Measurements from ENCODE around the gene ZNF789. TPM values are rescaled to one million over a fixed set of nuclear protein-coding genes. Genes with fewer than 3 reads are reported as not detected.

Gene ZNF789
- total and polyA plus RNA-seq, 4 donors = 4.1 to 19.7 (median 11.6) TPM

DNA sequence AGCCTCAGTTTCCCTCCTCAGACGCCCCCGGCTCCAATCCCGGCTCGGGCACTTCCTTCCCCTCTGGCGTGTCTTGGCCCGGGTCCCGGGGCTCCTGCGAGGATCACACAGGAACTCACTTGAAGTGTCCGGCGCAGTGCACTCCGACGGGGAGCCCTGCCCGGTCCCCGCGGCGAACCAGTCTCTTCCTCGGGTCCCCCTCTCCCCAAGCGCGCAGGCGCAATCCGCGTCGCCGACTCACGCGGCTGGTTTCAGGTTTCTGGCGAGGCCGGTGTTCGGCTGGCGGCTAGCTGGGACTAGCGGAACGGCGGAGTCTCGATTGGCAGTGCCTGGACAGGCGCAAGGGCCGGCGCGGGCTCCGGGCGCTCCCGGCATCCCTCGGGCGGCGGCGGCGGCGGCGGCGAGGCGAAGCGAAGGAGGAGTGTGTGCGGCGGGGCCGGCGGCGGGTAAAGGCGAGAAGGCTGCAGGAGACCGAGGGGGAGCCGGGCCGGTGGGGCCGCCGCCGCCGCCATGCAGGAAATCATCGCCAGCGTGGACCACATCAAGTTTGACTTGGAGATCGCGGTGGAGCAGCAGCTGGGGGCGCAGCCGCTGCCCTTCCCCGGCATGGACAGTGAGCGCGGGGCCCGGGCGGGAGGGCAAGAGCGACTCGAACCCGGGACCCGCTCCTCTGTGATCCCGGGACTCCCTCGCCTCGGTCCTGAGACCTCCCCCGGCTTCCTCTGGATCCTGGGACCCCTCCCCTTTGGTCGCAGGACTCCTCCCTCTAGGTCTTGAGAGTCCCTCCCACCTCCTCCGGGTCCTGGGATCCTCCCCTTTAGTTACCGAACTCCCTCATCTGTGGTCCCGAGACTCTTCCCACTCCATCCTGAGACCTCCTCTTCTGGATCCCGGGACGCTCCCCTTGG lies 33.9 kb upstream of the ZNF789 start, which contains the start of the genes CPSF4 and PTCD1:
CPSF4 (plus strand) TSS at position 371 of the 908 bp plus-strand sequence; CDS start at position 511, 140 bp downstream.
PTCD1 (minus strand) TSS at position 226 of the 908 bp plus-strand sequence. CDS start 3,556 bp downstream, outside the sequence.
- H3K36me3 ChIP-seq (ENCODE audit: control insufficient read depth in 4 of 4, insufficient read depth in 4 of 4, low read length in 4 of 4) = peaks cover 0 to 14% (median 5%) of the 10 kb centered on the region in 4 donors
- H3K4me1 ChIP-seq (ENCODE audit: control insufficient read depth in 5 of 5, insufficient read depth in 5 of 5, low read length in 5 of 5) = peaks cover 4 to 12% (median 9%) of the 10 kb centered on the region in 5 donors
- WGBS, 2 donors = 0 to 1% methylated on average over 80 to 89 of the region's 89 CpGs
- H3K27ac ChIP-seq (ENCODE audit: low read depth in 1 of 2, low read length in 1 of 2) = peak within 1 kb of the TSS; percentile 85 to 89
- H3K27me3 ChIP-seq (ENCODE audit: control insufficient read depth in 3 of 3, insufficient read depth in 3 of 3, low read length in 2 of 3) = no peaks in the 10 kb centered on the region
- H3K9ac ChIP-seq (ENCODE audit: insufficient read depth in 1 of 2, low read length in 2 of 2) = peak within 1 kb of the TSS; percentile 63 to 81
- DNase-seq (peak; percentile 96 to 97 (median 97)), ATAC-seq (ENCODE audit: insufficient read depth, low FRiP score) (peak; percentile 96)
- peak within 1 kb of the TSS; percentile 72 for H3K4me3 ChIP-seq
- no peaks in the 10 kb centered on the region for H3K9me3 ChIP-seq (ENCODE audit: control insufficient read depth in 4 of 4, insufficient read depth in 3 of 4, low read length in 3 of 4)
- TF ChIP-seq, protein P1, sequence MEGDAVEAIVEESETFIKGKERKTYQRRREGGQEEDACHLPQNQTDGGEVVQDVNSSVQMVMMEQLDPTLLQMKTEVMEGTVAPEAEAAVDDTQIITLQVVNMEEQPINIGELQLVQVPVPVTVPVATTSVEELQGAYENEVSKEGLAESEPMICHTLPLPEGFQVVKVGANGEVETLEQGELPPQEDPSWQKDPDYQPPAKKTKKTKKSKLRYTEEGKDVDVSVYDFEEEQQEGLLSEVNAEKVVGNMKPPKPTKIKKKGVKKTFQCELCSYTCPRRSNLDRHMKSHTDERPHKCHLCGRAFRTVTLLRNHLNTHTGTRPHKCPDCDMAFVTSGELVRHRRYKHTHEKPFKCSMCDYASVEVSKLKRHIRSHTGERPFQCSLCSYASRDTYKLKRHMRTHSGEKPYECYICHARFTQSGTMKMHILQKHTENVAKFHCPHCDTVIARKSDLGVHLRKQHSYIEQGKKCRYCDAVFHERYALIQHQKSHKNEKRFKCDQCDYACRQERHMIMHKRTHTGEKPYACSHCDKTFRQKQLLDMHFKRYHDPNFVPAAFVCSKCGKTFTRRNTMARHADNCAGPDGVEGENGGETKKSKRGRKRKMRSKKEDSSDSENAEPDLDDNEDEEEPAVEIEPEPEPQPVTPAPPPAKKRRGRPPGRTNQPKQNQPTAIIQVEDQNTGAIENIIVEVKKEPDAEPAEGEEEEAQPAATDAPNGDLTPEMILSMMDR (IDR thresholded peaks at IDR 0.05; ENCODE audit: control extremely low read depth, extremely low read depth) = peak; percentile 10

DNA sequence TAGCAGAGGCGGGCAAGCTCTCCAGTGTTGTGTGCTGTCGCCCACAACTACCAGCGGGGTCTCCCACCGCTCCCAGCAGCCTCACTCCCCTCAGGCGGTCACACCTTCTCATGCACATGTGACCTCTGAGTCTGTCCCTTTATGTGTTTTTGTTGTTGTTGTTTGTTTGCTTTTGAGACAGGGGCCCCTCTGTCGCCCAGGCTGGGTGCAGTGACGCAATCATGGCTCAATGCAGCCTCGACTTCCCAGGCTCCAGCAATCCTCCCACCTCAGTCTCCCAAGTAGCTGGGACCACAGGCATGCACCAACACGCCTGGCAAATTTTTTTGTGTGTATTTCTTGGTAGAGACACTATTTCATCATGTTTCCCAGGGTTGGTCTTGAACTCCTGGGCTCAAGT lies 32.5 kb upstream of the ZNF789 start:
- ATAC-seq (ENCODE audit: insufficient read depth, low FRiP score) = no peak
- H3K4me3 ChIP-seq = no peak overlapping the region

DNA sequence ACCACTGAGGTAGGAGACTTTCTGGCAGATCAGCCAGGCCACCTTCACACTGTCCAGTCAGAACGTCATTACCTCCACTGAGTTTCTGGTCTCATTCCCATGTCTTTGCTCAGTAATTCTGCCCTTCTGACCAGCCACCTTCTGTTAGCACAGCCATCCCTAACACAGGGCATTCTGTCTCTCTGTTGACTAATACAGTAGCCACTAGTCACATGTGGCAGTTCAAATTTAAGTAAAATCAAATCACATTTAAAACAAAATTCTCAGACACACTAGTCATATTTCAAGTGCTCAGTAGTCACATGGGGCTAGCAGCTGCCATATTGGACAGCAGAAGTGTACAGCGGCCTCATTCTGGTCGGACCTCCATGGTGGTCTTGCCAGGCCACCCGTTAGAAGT lies 26.6 kb upstream of the ZNF789 start:
- Histone ChIP-seq H3K27ac (ENCODE audit: low read depth in 1 of 2, low read length in 1 of 2) (no peak overlapping the region), H3K4me3 (no peak overlapping the region), H3K4me1 (ENCODE audit: control insufficient read depth in 5 of 5, insufficient read depth in 5 of 5, low read length in 5 of 5) (peaks cover 0 to 3% (median 0%) of the 10 kb centered on the region in 5 donors), H3K36me3 (ENCODE audit: control insufficient read depth in 4 of 4, insufficient read depth in 4 of 4, low read length in 4 of 4) (peaks cover 8 to 51% (median 24%) of the 10 kb centered on the region in 4 donors), H3K27me3 (ENCODE audit: control insufficient read depth in 3 of 3, insufficient read depth in 3 of 3, low read length in 2 of 3) (no peaks in the 10 kb centered on the region), H3K9ac (ENCODE audit: insufficient read depth in 1 of 2, low read length in 2 of 2) (no peak overlapping the region), H3K9me3 (ENCODE audit: control insufficient read depth in 4 of 4, insufficient read depth in 3 of 4, low read length in 3 of 4) (no peaks in the 10 kb centered on the region)
- no peak for DNase-seq
- ATAC-seq (ENCODE audit: insufficient read depth, low FRiP score) = no peak
- WGBS, 2 donors = 92 to 94% methylated on average over 4 of the region's 4 CpGs
- TF ChIP-seq, protein P1 (IDR thresholded peaks at IDR 0.05; ENCODE audit: control extremely low read depth, extremely low read depth) = no peak

More for the DNA sequence above, 32.5 kb upstream of the ZNF789 start:
- peaks cover 4 to 12% (median 9%) of the 10 kb centered on the region in 5 donors for H3K4me1 ChIP-seq (ENCODE audit: control insufficient read depth in 5 of 5, insufficient read depth in 5 of 5, low read length in 5 of 5)
- H3K27me3 ChIP-seq (ENCODE audit: control insufficient read depth in 3 of 3, insufficient read depth in 3 of 3, low read length in 2 of 3) = no peaks in the 10 kb centered on the region
- TF ChIP-seq, protein P1 (IDR thresholded peaks at IDR 0.05; ENCODE audit: control extremely low read depth, extremely low read depth) = no peak
- peak overlapping the region in 1 of 2 donors; percentile 81 for H3K9ac ChIP-seq (ENCODE audit: insufficient read depth in 1 of 2, low read length in 2 of 2)
- peaks cover 4 to 21% (median 9%) of the 10 kb centered on the region in 4 donors for H3K36me3 ChIP-seq (ENCODE audit: control insufficient read depth in 4 of 4, insufficient read depth in 4 of 4, low read length in 4 of 4)
- H3K9me3 ChIP-seq (ENCODE audit: control insufficient read depth in 4 of 4, insufficient read depth in 3 of 4, low read length in 3 of 4) = no peaks in the 10 kb centered on the region
- no peak overlapping the region for H3K27ac ChIP-seq (ENCODE audit: low read depth in 1 of 2, low read length in 1 of 2)
- no peak for DNase-seq
- 72 to 83% methylated on average over 9 of the region's 9 CpGs for WGBS, 2 donors
